SU-DHL-6 (cell line): ENCODE results near the gene CBLB.
A peak's percentile ranks its signal among the peaks of the same experiment; 100 is the strongest.

Experiments used
- H2AFZ ChIP-seq: fragments of 200-600 bp; sonication (generic); 2 replicates; pipeline ENCODE4 v1.6.1; 2014; ENCODE audit warnings: low read depth, mild to moderate bottlenecking, moderate library complexity, mixed read lengths, antibody characterized with exemption, low read length; ENCODE audit not compliant: severe bottlenecking
- H3F3A ChIP-seq: fragments of 200-600 bp; shearing (Covaris generic); 2 replicates; pipeline ENCODE4 v1.6.0; 2016; ENCODE audit warnings: antibody characterized with exemption, mild to moderate bottlenecking; ENCODE audit not compliant: insufficient read depth
- H3K27ac ChIP-seq: fragments of 200-600 bp; sonication (generic); 2 replicates; pipeline ENCODE4 v1.5.1; 2016; ENCODE audit warnings: low read depth, mild to moderate bottlenecking, low read length, moderate library complexity, mixed read lengths
- H3K27me3 ChIP-seq: fragments of 200-600 bp; sonication (generic), shearing (Covaris generic); 2 replicates; pipeline ENCODE4 v1.6.0; 2014; ENCODE audit warnings: mild to moderate bottlenecking, low read length
- H3K36me3 ChIP-seq: fragments of 200-600 bp; sonication (generic); 2 replicates; pipeline ENCODE4 v1.6.1; 2014; ENCODE audit warnings: mild to moderate bottlenecking, low read length, mixed read lengths
- H3K4me2 ChIP-seq: fragments of 300-600, 200-600 bp; shearing (Covaris generic), sonication (generic); 2 replicates; pipeline ENCODE4 v1.6.0; 2014; ENCODE audit warnings: low read length, low read depth, mild to moderate bottlenecking; ENCODE audit not compliant: poor library complexity, severe bottlenecking
- H3K4me3 ChIP-seq: fragments of 200-600 bp; sonication (generic); 2 replicates; pipeline ENCODE4 v1.5.1; 2014; ENCODE audit warnings: antibody characterized with exemption, low read length, mild to moderate bottlenecking, mixed read lengths; ENCODE audit not compliant: insufficient read depth, poor library complexity, severe bottlenecking
- H3K79me2 ChIP-seq: fragments of 200-600 bp; sonication (generic); 2 replicates; pipeline ENCODE4 v1.6.1; 2014; ENCODE audit warnings: mild to moderate bottlenecking, low read length, moderate library complexity; ENCODE audit not compliant: insufficient read depth
- H3K9ac ChIP-seq: fragments of 200-600 bp; sonication (generic); 2 replicates; pipeline ENCODE4 v1.7.0; 2014; ENCODE audit warnings: mild to moderate bottlenecking, low read length
- H3K9me2 ChIP-seq: fragments of 200-600 bp; sonication (generic); replicated peaks from 2 replicates; pipeline ENCODE4 v1.6.1; 2014; ENCODE audit warnings: low read length; ENCODE audit not compliant: insufficient read depth
- H3K9me3 ChIP-seq: fragments of 200-600 bp; sonication (generic); 2 replicates; pipeline ENCODE4 v1.6.1; 2014; ENCODE audit warnings: low read length, mixed read lengths; ENCODE audit not compliant: insufficient read depth
- H4K20me1 ChIP-seq: fragments of 200-600 bp; sonication (generic); 2 replicates; pipeline ENCODE4 v1.6.1; 2014; ENCODE audit warnings: low read depth, mild to moderate bottlenecking, antibody characterized with exemption, low read length, moderate library complexity, mixed read lengths
- EZH2phosphoT487 ChIP-seq: fragments of 200-600 bp; sonication (generic), shearing (Covaris generic); conservative IDR thresholded peaks from 2 replicates; pipeline ENCODE4 v1.6.1; 2018; ENCODE audit warnings: mild to moderate bottlenecking, antibody characterized with exemption, low read length, moderate library complexity, mixed read lengths
- TF ChIP-seq, protein P1 (sequence below): fragments of 200-600 bp; sonication (generic); IDR thresholded peaks from one replicate; pipeline ENCODE4 v1.5.1; 2017; ENCODE audit warnings: antibody characterized with exemption, mild to moderate bottlenecking, low read length, moderate library complexity; ENCODE audit not compliant: insufficient read depth, poor library complexity, severe bottlenecking

CBLB gene

DNA sequence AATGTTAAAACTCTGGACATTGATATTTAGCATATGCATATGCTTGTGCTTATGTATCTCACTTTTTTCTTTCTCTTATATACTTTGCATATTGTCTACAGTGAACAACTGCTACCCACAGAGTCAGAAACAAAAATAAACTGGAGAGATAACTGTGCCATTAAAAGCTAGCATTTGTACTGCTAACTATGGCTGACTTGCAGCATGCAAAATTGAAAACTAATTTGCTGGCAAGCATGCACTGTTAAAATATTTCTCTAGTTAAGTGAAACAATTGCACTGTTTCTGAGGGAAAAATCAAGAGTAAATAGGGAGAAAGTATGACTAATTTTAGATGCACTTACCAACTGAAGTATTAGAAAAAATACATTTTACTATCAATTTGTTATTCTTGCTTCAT lies 177.8 kb downstream of the CBLB start:
- H3K4me3 ChIP-seq = no peak overlapping the region
- no peaks in the 10 kb centered on the region for H3K9me2 ChIP-seq
- H4K20me1 ChIP-seq = no peaks in the 10 kb centered on the region
- H3K9me3 ChIP-seq = no peaks in the 10 kb centered on the region
- H3K27ac ChIP-seq = no peak overlapping the region
- H3F3A ChIP-seq = peaks cover 36% of the 10 kb centered on the region
- H3K79me2 ChIP-seq = no peaks in the 10 kb centered on the region
- H3K36me3 ChIP-seq = peaks cover 40% of the 10 kb centered on the region
- H3K4me2 ChIP-seq = no peak overlapping the region
- no peak overlapping the region for H3K9ac ChIP-seq
- no peaks in the 10 kb centered on the region for H3K27me3 ChIP-seq
- H2AFZ ChIP-seq = no peak overlapping the region
- TF ChIP-seq EZH2phosphoT487 = no peak
- TF ChIP-seq, protein P1, sequence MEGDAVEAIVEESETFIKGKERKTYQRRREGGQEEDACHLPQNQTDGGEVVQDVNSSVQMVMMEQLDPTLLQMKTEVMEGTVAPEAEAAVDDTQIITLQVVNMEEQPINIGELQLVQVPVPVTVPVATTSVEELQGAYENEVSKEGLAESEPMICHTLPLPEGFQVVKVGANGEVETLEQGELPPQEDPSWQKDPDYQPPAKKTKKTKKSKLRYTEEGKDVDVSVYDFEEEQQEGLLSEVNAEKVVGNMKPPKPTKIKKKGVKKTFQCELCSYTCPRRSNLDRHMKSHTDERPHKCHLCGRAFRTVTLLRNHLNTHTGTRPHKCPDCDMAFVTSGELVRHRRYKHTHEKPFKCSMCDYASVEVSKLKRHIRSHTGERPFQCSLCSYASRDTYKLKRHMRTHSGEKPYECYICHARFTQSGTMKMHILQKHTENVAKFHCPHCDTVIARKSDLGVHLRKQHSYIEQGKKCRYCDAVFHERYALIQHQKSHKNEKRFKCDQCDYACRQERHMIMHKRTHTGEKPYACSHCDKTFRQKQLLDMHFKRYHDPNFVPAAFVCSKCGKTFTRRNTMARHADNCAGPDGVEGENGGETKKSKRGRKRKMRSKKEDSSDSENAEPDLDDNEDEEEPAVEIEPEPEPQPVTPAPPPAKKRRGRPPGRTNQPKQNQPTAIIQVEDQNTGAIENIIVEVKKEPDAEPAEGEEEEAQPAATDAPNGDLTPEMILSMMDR = no peak

DNA sequence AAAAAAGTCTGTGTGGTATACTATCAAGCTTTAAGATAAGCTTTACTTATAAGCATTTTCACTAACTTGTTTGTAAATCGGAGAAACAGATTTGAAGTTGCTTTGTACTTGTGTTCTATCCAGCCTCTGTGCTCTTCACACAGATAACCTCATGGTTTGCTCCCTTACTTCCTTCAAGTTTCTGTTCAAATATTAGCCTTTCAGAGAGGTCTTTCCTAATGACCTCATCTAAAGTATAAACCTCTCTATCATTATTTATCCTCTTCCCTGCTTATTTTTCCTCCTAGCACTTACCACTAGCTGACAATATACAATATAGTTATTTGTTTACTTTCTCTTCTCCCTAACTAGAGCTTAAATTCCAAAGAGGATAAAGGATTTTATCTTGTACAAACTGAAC lies 180.0 kb downstream of the CBLB start:
- Histone ChIP-seq H4K20me1 (no peaks in the 10 kb centered on the region), H3K9ac (no peak overlapping the region), H3K36me3 (peaks cover 45% of the 10 kb centered on the region), H3K9me2 (no peaks in the 10 kb centered on the region), H3K27me3 (no peaks in the 10 kb centered on the region), H3K9me3 (no peaks in the 10 kb centered on the region), H2AFZ (no peak overlapping the region), H3K27ac (peak overlapping the region; percentile 40), H3F3A (peaks cover 31% of the 10 kb centered on the region), H3K4me3 (no peak overlapping the region), H3K4me2 (no peak overlapping the region), H3K79me2 (no peaks in the 10 kb centered on the region)
- TF ChIP-seq EZH2phosphoT487 = no peak
- TF ChIP-seq, protein P1 = no peak

DNA sequence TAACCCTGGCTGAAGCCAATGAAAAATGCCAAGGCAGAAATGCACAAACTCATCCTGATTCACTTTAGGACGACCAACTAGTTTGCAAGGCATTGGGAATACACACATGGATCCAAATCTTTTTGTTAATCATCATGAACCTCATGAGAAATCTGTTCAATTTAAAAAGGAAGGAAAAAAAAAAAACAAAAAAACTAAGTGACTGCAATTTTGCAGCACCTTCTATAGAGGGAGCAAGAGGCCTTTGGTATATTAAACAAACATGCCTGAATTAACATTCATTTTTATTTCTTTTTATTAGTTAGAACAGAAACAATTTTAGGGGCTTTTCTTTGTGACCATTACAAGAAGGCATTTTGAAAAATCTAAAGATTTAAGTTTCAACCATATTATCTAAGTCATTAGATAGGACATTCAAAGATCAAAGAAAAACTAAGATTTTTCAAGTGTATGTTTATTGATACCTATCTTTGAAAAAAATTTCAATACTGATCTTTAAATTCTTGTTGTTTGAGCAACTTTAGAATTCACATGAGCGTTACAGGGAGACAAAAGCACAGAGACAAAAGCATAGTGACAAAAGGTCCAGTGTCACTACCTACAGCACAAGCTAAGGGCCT lies 182.4 kb downstream of the CBLB start:
- Histone ChIP-seq H2AFZ (no peak overlapping the region), H4K20me1 (no peaks in the 10 kb centered on the region), H3K27ac (peak overlapping the region; percentile 59), H3K9me2 (no peaks in the 10 kb centered on the region), H3K4me3 (no peak overlapping the region), H3K27me3 (no peaks in the 10 kb centered on the region), H3K9me3 (no peaks in the 10 kb centered on the region), H3K4me2 (no peak overlapping the region), H3K9ac (no peak overlapping the region), H3F3A (peaks cover 38% of the 10 kb centered on the region), H3K36me3 (peaks cover 42% of the 10 kb centered on the region), H3K79me2 (no peaks in the 10 kb centered on the region)
- TF ChIP-seq, protein P1 = peak; percentile 67
- TF ChIP-seq EZH2phosphoT487 = no peak
